Cardiac fibroblast (primary cell): Measurements from ENCODE around the gene CAP1.

Experiments
- DNase-seq, 2 donors: peaks; one replicate each; pipeline versions ENCODE4 v3.0.0 to v3.0.0-alpha.2; 2010; ENCODE audit warnings: low read depth in 2 of 2
- H3K4me3 ChIP-seq, 2 donors: replicated peaks in 1 of 2; 1 replicate in 1 of 2; 2 replicates in 1 of 2; pipeline ENCODE4 v1.5.1; 2011; ENCODE audit warnings: low read depth in 2 of 2, low read length in 2 of 2, mild to moderate bottlenecking in 2 of 2, moderate library complexity in 1 of 2
- TF ChIP-seq, protein P1 (sequence below): IDR thresholded peaks from one replicate; pipeline ENCODE4 v1.5.1; 2011; ENCODE audit warnings: low read depth, mild to moderate bottlenecking, low read length, inconsistent platforms

Gene CAP1

GRCh38 chr1:40107290-40107959, 66.9 kb downstream of the CAP1 start:
- H3K4me3 ChIP-seq = no peak overlapping the region
- no peak for DNase-seq
- TF ChIP-seq, protein P1, sequence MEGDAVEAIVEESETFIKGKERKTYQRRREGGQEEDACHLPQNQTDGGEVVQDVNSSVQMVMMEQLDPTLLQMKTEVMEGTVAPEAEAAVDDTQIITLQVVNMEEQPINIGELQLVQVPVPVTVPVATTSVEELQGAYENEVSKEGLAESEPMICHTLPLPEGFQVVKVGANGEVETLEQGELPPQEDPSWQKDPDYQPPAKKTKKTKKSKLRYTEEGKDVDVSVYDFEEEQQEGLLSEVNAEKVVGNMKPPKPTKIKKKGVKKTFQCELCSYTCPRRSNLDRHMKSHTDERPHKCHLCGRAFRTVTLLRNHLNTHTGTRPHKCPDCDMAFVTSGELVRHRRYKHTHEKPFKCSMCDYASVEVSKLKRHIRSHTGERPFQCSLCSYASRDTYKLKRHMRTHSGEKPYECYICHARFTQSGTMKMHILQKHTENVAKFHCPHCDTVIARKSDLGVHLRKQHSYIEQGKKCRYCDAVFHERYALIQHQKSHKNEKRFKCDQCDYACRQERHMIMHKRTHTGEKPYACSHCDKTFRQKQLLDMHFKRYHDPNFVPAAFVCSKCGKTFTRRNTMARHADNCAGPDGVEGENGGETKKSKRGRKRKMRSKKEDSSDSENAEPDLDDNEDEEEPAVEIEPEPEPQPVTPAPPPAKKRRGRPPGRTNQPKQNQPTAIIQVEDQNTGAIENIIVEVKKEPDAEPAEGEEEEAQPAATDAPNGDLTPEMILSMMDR = no peak

GRCh38 chr1:40110389-40110788, 69.9 kb downstream of the CAP1 start:
- TF ChIP-seq, protein P1 = no peak
- H3K4me3 ChIP-seq = no peak overlapping the region
- DNase-seq = no peak

DNA sequence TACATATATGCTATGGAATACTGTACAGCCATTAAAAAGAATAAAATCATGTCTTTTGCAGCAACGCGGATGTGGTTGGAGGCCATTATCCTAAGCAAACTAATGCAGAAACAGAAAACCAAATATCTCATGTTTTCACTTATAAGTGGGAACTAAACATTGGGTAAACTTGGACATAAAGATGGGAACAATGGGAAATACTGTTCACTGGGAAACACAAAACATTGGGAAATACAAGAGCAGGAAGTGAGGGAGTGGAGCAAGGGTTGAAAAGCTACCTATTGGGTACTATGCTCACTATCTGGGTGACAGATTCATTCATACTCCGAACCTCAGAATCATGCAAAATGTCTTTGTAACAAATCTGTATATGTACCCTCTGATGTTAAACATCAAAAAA, 73.9 kb downstream of the CAP1 start:
- H3K4me3 ChIP-seq = no peak overlapping the region
- TF ChIP-seq, protein P1 = no peak
- DNase-seq = no peak

GRCh38 chr1:40120128-40120527, 79.6 kb downstream of the CAP1 start:
- TF ChIP-seq, protein P1 = no peak
- no peak for DNase-seq
- no peak overlapping the region for H3K4me3 ChIP-seq
